Measurements from ENCODE around the gene PDCD4. TPM values are rescaled to one million over a fixed set of nuclear protein-coding genes. Genes with fewer than 3 reads are reported as not detected.

The PDCD4 gene
- total RNA-seq, 1 experiment from 2014 or later = 55.0 TPM

- no peak for DNase-seq
- Histone ChIP-seq H3K4me3 (no peak overlapping the region), H3K27ac (no peak overlapping the region), H3K4me1 (no peaks in the 10 kb centered on the region), H3K27me3 (no peaks in the 10 kb centered on the region), H3K9me3 (replicated peaks) (no peaks in the 10 kb centered on the region), H3K36me3 (peaks cover 2% of the 10 kb centered on the region; the same call in 1 of the 2 replicates)
Observed at GRCh38 chr10:110931769-110932381, 60.1 kb downstream of the PDCD4 start.

GRCh38 chr10:110932505-110933180, 60.9 kb downstream of the PDCD4 start:
- DNase-seq = no peak
- Histone ChIP-seq H3K4me1 (no peaks in the 10 kb centered on the region), H3K9me3 (replicated peaks) (no peaks in the 10 kb centered on the region), H3K36me3 (peaks cover 2% of the 10 kb centered on the region; the same call in 1 of the 2 replicates), H3K4me3 (no peak overlapping the region), H3K27ac (no peak overlapping the region), H3K27me3 (no peaks in the 10 kb centered on the region)

- no peak overlapping the region for H3K27ac ChIP-seq
- no peaks in the 10 kb centered on the region for H3K27me3 ChIP-seq
- no peak overlapping the region for H3K4me3 ChIP-seq
- peaks cover 4% of the 10 kb centered on the region; the same call in 1 of the 2 replicates for H3K36me3 ChIP-seq
- DNase-seq = no peak
- H3K4me1 ChIP-seq = no peaks in the 10 kb centered on the region
- no peaks in the 10 kb centered on the region for H3K9me3 ChIP-seq (replicated peaks)
Observed at GRCh38 chr10:110936757-110937156, 65.0 kb downstream of the PDCD4 start.

GRCh38 chr10:110939419-110939818, 67.7 kb downstream of the PDCD4 start:
- Histone ChIP-seq H3K27ac (no peak overlapping the region), H3K36me3 (peaks cover 12% of the 10 kb centered on the region; the same call in 1 of the 2 replicates), H3K27me3 (no peaks in the 10 kb centered on the region), H3K4me1 (no peaks in the 10 kb centered on the region), H3K4me3 (no peak overlapping the region), H3K9me3 (replicated peaks) (no peaks in the 10 kb centered on the region)
- no peak for DNase-seq

- peaks cover 17% of the 10 kb centered on the region; the same call in 1 of the 2 replicates for H3K36me3 ChIP-seq
- H3K4me1 ChIP-seq = no peaks in the 10 kb centered on the region
- H3K4me3 ChIP-seq = no peak overlapping the region
- peaks cover 3% of the 10 kb centered on the region; the same call in 1 of the 2 replicates for H3K9me3 ChIP-seq (replicated peaks)
- no peaks in the 10 kb centered on the region for H3K27me3 ChIP-seq
- DNase-seq = no peak
- no peak overlapping the region for H3K27ac ChIP-seq
Observed at GRCh38 chr10:110944792-110945396, 73.2 kb downstream of the PDCD4 start.

GRCh38 chr10:110946496-110946895, 74.8 kb downstream of the PDCD4 start:
- no peak overlapping the region for H3K27ac ChIP-seq
- peaks cover 3% of the 10 kb centered on the region; the same call in 1 of the 2 replicates for H3K9me3 ChIP-seq (replicated peaks)
- no peak for DNase-seq
- no peak overlapping the region for H3K4me3 ChIP-seq
- no peaks in the 10 kb centered on the region for H3K27me3 ChIP-seq
- no peaks in the 10 kb centered on the region for H3K4me1 ChIP-seq
- peaks cover 16% of the 10 kb centered on the region; the same call in 1 of the 2 replicates for H3K36me3 ChIP-seq

- Histone ChIP-seq H3K4me1 (no peaks in the 10 kb centered on the region), H3K27ac (no peak overlapping the region), H3K27me3 (no peaks in the 10 kb centered on the region), H3K4me3 (no peak overlapping the region), H3K36me3 (peaks cover 13% of the 10 kb centered on the region; the same call in 1 of the 2 replicates), H3K9me3 (replicated peaks) (peaks cover 3% of the 10 kb centered on the region; the same call in 1 of the 2 replicates)
- no peak for DNase-seq
Observed at GRCh38 chr10:110947061-110947595, 75.4 kb downstream of the PDCD4 start.

Other genes starting within 250 kb of the PDCD4 start
- 11.1 and 12.4 TPM in 2 replicates for gene RBM20, start 227.6 kb upstream of the PDCD4 start, total RNA-seq (2014; rRNA removed; shearing (Covaris generic))
- gene BBIP1, start 47.3 kb downstream of the PDCD4 start, total RNA-seq (2014; rRNA removed; shearing (Covaris generic)) = 45.0 and 57.0 TPM in 2 replicates
- gene SHOC2, start 47.7 kb downstream of the PDCD4 start, total RNA-seq (2014; rRNA removed; shearing (Covaris generic)) = 27.1 and 29.0 TPM in 2 replicates
- 0.79 and 1.4 TPM in 2 replicates for gene ADRA2A, start 205.1 kb downstream of the PDCD4 start, total RNA-seq (2014; rRNA removed; shearing (Covaris generic))

All from SJCRH30 (cell line).